Upper lobe of left lung (tissue), 4 donors: ENCODE data around the gene DLG2.

ENCODE experiments used
- CTCF ChIP-seq, 6 experiments: fragments of 450-650 bp in 4 of 6; fragments of 200-600 bp in 2 of 6; sonication (generic) in 2 of 6; IDR thresholded peaks; one replicate each; pipeline ENCODE4 v1.5.1; 2016 to 2019; ENCODE audit warnings: antibody characterized with exemption in 6 of 6
- EP300 ChIP-seq, 4 donors: sonication (generic); formaldehyde crosslinking; IDR thresholded peaks; one replicate each; pipeline ENCODE4 v1.5.1; 2017; ENCODE audit warnings: antibody characterized with exemption in 4 of 4, control low read depth in 2 of 4
- POLR2A ChIP-seq, 4 donors: fragments of 450-650 bp; IDR thresholded peaks; one replicate each; pipeline ENCODE4 v1.5.1; 2016 to 2017; ENCODE audit warnings: antibody characterized with exemption in 4 of 4, mild to moderate bottlenecking in 2 of 4
- POLR2AphosphoS5 ChIP-seq, 2 donors: sonication (generic); formaldehyde crosslinking; IDR thresholded peaks; one replicate each; pipeline ENCODE4 v1.5.1; 2017; ENCODE audit warnings: antibody characterized with exemption in 2 of 2

GRCh38 chr11:84720706-84721402 is 906.3 kb downstream of the DLG2 start:
- no peak for TF ChIP-seq CTCF (IDR thresholded peaks at IDR 0.05)
- no peak for TF ChIP-seq POLR2AphosphoS5 (IDR thresholded peaks at IDR 0.05)
- no peak for TF ChIP-seq POLR2A (IDR thresholded peaks at IDR 0.05)
- TF ChIP-seq EP300 (IDR thresholded peaks at IDR 0.05): no peak
